Testis (tissue), 3 donors: ENCODE measurements around the gene FARP2. TPM values are rescaled to one million over a fixed set of nuclear protein-coding genes. Genes with fewer than 3 reads are reported as not detected.

Source experiments
- DNase-seq: peaks from one replicate; pipeline ENCODE4 v3.0.0-alpha.2; 2019
- H3K27ac ChIP-seq, 2 donors: fragments of 200-600 bp; sonication (generic); one replicate each; pipeline ENCODE4 v1.5.1; 2019
- H3K27me3 ChIP-seq: fragments of 200-600 bp; sonication (generic); one replicate; pipeline ENCODE4 v1.5.1; 2019
- H3K36me3 ChIP-seq: fragments of 200-600 bp; sonication (generic); one replicate; pipeline ENCODE4 v1.5.1; 2017; ENCODE audit warnings: low read depth; ENCODE audit errors: missing control alignments
- H3K4me1 ChIP-seq: fragments of 200-600 bp; sonication (generic); one replicate; pipeline ENCODE4 v1.5.1; 2019
- H3K4me3 ChIP-seq, 2 donors: fragments of 200-600 bp; sonication (generic); one replicate each; pipeline ENCODE4 v1.5.1; 2017 to 2019
- H3K9me3 ChIP-seq: fragments of 200-600 bp; sonication (generic); one replicate; pipeline ENCODE4 v1.5.1; 2017
- POLR2A ChIP-seq: fragments of 450-650 bp; IDR thresholded peaks from one replicate; pipeline ENCODE4 v1.6.1; 2017; ENCODE audit warnings: antibody characterized with exemption, mild to moderate bottlenecking, moderate library complexity
- WGBS, 2 donors: methylation state at CpG; one replicate each; pipeline ENCODE4 v1.1.5; 2018; 5-methylcytosine and 5-hydroxymethylcytosine counted together
- intact Hi-C: fragments of 100-400 bp; cut with DNase I; formaldehyde crosslinking; loops from one replicate; pipeline ENCODE4 v1.15.1; 2023; ENCODE audit warnings: low total_unique reads
- polyA plus RNA-seq: library from polyadenylated mRNA; stranded (reverse); fragments of 350-450 nt; fragmentation: Illumina TruSeq; extraction: RNeasy Lipid Tissue Mini Kit (QIAGEN cat#74804); gene quantifications from one replicate; pipeline ENCODE4 v1.2.3, GENCODE V29; 2014; ENCODE audit warnings: low read depth, low replicate concordance; ENCODE audit not compliant: insufficient read depth
- total RNA-seq, 2 donors: library from RNA; depleted of rRNA; stranded (reverse); fragments of >200 nt; gene quantifications; one replicate each; pipeline ENCODE4 v1.2.3, GENCODE V29; 2016
- TF ChIP-seq, protein P1 (sequence below), 3 experiments: fragments of 450-650 bp in 2 of 3; fragments of 200-600 bp in 1 of 3; sonication (generic) in 1 of 3; IDR thresholded peaks; one replicate each; pipeline ENCODE4 v1.5.1; 2016 to 2019; ENCODE audit warnings: antibody characterized with exemption in 3 of 3, mild to moderate bottlenecking in 2 of 3, moderate library complexity in 1 of 3

Gene FARP2
- total and polyA plus RNA-seq, 3 donors from 2014 or later, result 69.8 to 145 (median 78.1) TPM

DNA sequence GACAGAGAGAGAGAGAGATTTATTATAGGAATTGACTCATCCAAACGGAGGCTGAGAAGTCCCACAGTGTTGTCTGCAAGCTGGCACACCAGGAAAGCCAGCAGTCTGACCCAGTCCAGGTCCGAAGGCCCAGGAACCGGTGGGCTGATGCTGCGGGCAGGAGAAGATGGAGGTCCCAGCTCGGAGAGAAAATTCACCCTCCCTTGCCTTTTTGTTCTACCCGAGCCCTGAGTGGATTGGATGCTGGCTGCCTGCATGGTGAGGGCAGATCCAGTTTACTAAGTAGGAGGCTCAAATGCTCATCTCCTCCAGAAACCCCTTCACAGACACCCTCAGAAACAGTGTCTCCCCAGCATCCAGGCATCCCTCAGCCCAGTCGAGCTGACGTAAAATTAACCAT, 174.5 kb downstream of the FARP2 start:
- TF ChIP-seq POLR2A, result no peak
- TF ChIP-seq, protein P1, sequence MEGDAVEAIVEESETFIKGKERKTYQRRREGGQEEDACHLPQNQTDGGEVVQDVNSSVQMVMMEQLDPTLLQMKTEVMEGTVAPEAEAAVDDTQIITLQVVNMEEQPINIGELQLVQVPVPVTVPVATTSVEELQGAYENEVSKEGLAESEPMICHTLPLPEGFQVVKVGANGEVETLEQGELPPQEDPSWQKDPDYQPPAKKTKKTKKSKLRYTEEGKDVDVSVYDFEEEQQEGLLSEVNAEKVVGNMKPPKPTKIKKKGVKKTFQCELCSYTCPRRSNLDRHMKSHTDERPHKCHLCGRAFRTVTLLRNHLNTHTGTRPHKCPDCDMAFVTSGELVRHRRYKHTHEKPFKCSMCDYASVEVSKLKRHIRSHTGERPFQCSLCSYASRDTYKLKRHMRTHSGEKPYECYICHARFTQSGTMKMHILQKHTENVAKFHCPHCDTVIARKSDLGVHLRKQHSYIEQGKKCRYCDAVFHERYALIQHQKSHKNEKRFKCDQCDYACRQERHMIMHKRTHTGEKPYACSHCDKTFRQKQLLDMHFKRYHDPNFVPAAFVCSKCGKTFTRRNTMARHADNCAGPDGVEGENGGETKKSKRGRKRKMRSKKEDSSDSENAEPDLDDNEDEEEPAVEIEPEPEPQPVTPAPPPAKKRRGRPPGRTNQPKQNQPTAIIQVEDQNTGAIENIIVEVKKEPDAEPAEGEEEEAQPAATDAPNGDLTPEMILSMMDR (IDR thresholded peaks at IDR 0.05), result no peak
- Histone ChIP-seq H3K4me1 (no peaks in the 10 kb centered on the region), H3K27ac (no peak overlapping the region), H3K36me3 (no peaks in the 10 kb centered on the region), H3K9me3 (no peaks in the 10 kb centered on the region), H3K4me3 (no peak overlapping the region), H3K27me3 (no peaks in the 10 kb centered on the region)
- WGBS, 2 donors, result 67 to 74% methylated on average over 8 of the region's 8 CpGs
- intact Hi-C loops, result no loop called here
- DNase-seq, result no peak

DNA sequence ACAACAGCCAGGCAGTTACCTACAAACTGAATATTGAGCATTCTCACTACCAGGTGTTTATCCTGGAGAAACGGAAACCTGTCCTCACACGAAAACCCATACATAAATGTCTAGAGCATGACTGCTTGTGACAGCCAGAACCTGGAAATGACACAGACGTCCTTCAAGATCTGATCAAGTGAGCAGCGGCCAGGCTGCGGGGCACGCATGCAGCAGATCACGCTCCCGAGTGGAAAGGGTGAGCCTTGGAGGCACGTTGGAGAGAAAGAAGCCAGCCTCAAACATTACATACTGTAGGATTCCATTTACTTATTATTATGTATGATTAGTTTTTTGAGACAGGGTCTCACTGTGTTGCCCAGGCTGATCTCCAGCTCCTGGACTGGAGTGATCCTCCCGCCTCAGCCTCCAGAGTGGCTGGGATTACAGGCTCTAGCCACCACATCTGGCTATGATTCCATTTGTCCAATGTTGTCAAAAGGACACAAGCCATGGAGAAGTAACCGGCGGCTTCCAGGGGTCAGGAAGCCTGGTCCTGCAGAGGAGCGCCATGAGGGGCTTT, 175.2 kb downstream of the FARP2 start:
- H3K36me3 ChIP-seq, result no peaks in the 10 kb centered on the region
- WGBS, 2 donors, result 86 to 89% methylated on average over 13 of the region's 13 CpGs
- no peaks in the 10 kb centered on the region for H3K4me1 ChIP-seq
- DNase-seq, result no peak
- no peak for TF ChIP-seq POLR2A
- TF ChIP-seq, protein P1 (IDR thresholded peaks at IDR 0.05), result no peak
- no peak overlapping the region for H3K4me3 ChIP-seq
- intact Hi-C loops, result no loop called here
- H3K9me3 ChIP-seq, result no peaks in the 10 kb centered on the region
- H3K27ac ChIP-seq, result no peak overlapping the region
- no peaks in the 10 kb centered on the region for H3K27me3 ChIP-seq

DNA sequence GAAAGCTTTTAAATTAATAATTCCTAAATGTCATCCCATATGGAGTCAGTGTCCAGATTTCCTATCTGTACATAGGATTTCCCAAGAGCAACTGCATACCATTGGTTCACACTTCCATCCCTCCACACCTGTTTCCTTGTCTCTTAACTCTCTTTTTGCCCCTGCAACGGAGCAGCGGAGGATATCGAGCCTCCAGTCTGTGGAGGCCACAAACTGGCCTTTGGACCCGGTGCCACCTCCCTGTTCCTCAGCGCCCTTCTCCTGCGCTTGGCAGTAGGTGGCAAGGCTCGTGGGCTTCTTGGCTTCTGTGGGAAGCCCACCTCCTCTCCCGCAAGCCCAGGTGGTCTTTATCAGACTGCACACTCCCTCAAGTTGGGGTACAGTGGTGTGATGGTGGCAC, 176.1 kb downstream of the FARP2 start:
- H3K4me1 ChIP-seq, result no peaks in the 10 kb centered on the region
- intact Hi-C loops, result no loop called here
- 93 to 94% methylated on average over 7 to 8 of the region's 8 CpGs for WGBS, 2 donors
- TF ChIP-seq, protein P1 (IDR thresholded peaks at IDR 0.05), result no peak
- TF ChIP-seq POLR2A, result no peak
- H3K9me3 ChIP-seq, result no peaks in the 10 kb centered on the region
- H3K27me3 ChIP-seq, result no peaks in the 10 kb centered on the region
- no peaks in the 10 kb centered on the region for H3K36me3 ChIP-seq
- H3K4me3 ChIP-seq, result no peak overlapping the region
- no peak overlapping the region for H3K27ac ChIP-seq
- no peak for DNase-seq

DNA sequence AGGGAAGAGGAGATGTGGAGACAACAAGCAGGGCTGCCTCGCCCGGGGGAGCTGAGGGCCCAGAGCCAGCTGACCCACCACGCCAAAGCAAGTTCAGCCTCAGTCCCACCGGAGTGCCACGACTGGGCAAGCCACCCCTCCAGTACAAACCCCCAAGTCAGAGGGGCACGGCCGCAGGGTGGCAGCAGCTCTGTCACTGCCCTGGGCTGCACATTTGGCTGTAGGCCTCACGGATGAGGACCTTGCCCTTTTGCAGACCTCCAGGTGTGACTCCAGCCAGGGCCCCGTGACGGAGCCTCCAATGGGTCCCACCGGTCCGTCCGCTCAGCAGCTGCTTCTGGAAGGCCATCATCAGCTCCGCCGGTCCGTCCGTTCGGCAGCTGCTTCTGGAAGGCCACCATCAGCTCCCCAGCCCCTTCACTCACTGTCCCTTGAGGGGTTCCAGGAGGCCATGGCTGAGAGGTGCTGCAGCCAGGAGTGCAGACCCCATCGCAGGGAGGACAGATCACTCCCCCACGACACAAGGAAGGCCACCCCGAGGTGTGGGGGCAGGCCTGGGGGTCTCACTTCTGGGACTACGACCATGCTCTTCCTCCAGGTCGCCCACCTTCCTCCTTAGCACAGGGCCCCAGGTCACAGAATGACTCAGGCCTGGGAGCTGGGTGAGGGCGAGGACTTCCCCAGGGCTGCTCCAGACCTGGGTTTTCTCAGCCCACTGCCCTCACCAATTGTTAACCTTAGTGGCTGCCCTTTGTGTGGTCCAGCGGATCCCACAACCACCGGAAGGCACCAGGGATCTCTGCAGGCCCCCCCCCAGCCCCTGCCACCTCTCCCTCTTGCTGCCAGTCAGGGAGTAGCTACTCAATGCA, 176.9 kb downstream of the FARP2 start:
- Histone ChIP-seq H3K27ac (no peak overlapping the region), H3K4me1 (no peaks in the 10 kb centered on the region), H3K4me3 (no peak overlapping the region), H3K9me3 (no peaks in the 10 kb centered on the region), H3K27me3 (no peaks in the 10 kb centered on the region), H3K36me3 (no peaks in the 10 kb centered on the region)
- DNase-seq, result no peak
- TF ChIP-seq, protein P1 (IDR thresholded peaks at IDR 0.05), result no peak
- TF ChIP-seq POLR2A, result no peak
- intact Hi-C loops, result no loop called here
- WGBS, 2 donors, result 90 to 92% methylated on average over 5 to 26 of the region's 26 CpGs
